OCI-LY7 (cell line): ENCODE results near the gene DRC7. TPM values are rescaled to one million over a fixed set of nuclear protein-coding genes. Genes with fewer than 3 reads are reported as not detected.

Experiments
- BruUV-seq: library from RNA; stranded (reverse); fragments of 400-500 nt; replicated peaks from 2 replicates; lab custom pipeline; 2021; lab: Mats Ljungman, UMichigan
- CTCF ChIA-PET: fragments of 300-600 bp; sonication (Branson Sonifier 250); formaldehyde crosslinking; loops from one replicate; lab custom pipeline; 2022; ENCODE audit warnings: antibody characterized with exemption; ENCODE audit not compliant: unreplicated experiment; lab: Charles Lee
- POLR2A ChIA-PET: fragments of 300-600 bp; sonication (Branson Sonifier 250); formaldehyde crosslinking; loops from one replicate; lab custom pipeline; 2022; ENCODE audit warnings: antibody characterized with exemption; lab: Charles Lee
- DNase-seq: peaks from one replicate; pipeline ENCODE4 v3.0.0-alpha.2; 2015; ENCODE audit warnings: low spot score
- H2AFZ ChIP-seq: fragments of 200-600 bp; sonication (generic), shearing (Covaris generic); 2 replicates; pipeline ENCODE4 v1.6.1; 2014; ENCODE audit warnings: mild to moderate bottlenecking, antibody characterized with exemption, low read length, moderate library complexity
- H3K27ac ChIP-seq: fragments of 200-600 bp; sonication (generic); 2 replicates; pipeline ENCODE4 v1.5.1; 2014; ENCODE audit warnings: mixed run types, low read depth, mild to moderate bottlenecking, moderate library complexity, low read length, inconsistent platforms; ENCODE audit not compliant: poor library complexity, severe bottlenecking
- H3K36me3 ChIP-seq: fragments of 200-600 bp; sonication (generic); 2 replicates; pipeline ENCODE4 v1.6.1; 2014; ENCODE audit warnings: mild to moderate bottlenecking, antibody characterized with exemption, low read length, moderate library complexity, mixed read lengths; ENCODE audit not compliant: insufficient read depth
- H3K4me1 ChIP-seq: fragments of 200-600 bp; sonication (generic); 2 replicates; pipeline ENCODE4 v1.5.1; 2014; ENCODE audit warnings: mild to moderate bottlenecking, low read length; ENCODE audit not compliant: insufficient read depth, poor library complexity, severe bottlenecking
- H3K4me2 ChIP-seq: fragments of 200-600 bp; sonication (generic); 2 replicates; pipeline ENCODE4 v1.6.1; 2014; ENCODE audit warnings: mild to moderate bottlenecking, low read length
- H3K4me3 ChIP-seq: fragments of 200-600 bp; sonication (generic); 2 replicates; pipeline ENCODE4 v1.5.1; 2014; ENCODE audit warnings: mild to moderate bottlenecking, low read depth, low read length; ENCODE audit not compliant: poor library complexity, severe bottlenecking
- H3K79me2 ChIP-seq: fragments of 200-600 bp; sonication (generic); 2 replicates; pipeline ENCODE4 v1.6.1; 2016; ENCODE audit warnings: low read depth, mild to moderate bottlenecking, low read length, moderate library complexity, mixed read lengths; ENCODE audit not compliant: insufficient read depth
- H3K9me2 ChIP-seq: fragments of 200-600 bp; sonication (generic); 2 replicates; pipeline ENCODE4 v1.6.1; 2016; ENCODE audit warnings: mild to moderate bottlenecking, low read length, mixed read lengths; ENCODE audit not compliant: insufficient read depth
- H3K9me3 ChIP-seq: fragments of 200-600 bp; sonication (generic); 2 replicates; pipeline ENCODE4 v1.6.1; 2014; ENCODE audit warnings: mild to moderate bottlenecking, mixed run types, low read length, mixed read lengths
- H4K20me1 ChIP-seq: fragments of 200-600 bp; sonication (generic); 2 replicates; pipeline ENCODE4 v1.6.1; 2014; ENCODE audit warnings: mild to moderate bottlenecking, antibody characterized with exemption, low read length, moderate library complexity, mixed read lengths; ENCODE audit not compliant: insufficient read depth
- CTCF ChIP-seq: fragments of 200-600 bp; sonication (generic); conservative IDR thresholded peaks from 2 replicates; pipeline ENCODE4 v1.5.1; 2014; ENCODE audit warnings: mild to moderate bottlenecking, antibody characterized with exemption, low read length, moderate library complexity, mixed read lengths
- EZH2phosphoT487 ChIP-seq: fragments of 200-600 bp; sonication (generic); IDR thresholded peaks from 2 replicates; pipeline ENCODE4 v1.6.1; 2018; ENCODE audit warnings: low read depth, borderline replicate concordance, mild to moderate bottlenecking, mixed run types, antibody characterized with exemption, low read length, moderate library complexity, mixed read lengths
- intact Hi-C: fragments of 100-400 bp; cut with micrococcal nuclease; formaldehyde crosslinking; loops from one replicate; pipeline ENCODE4 v1.10.0; 2022; ENCODE audit not compliant: unreplicated experiment
- total RNA-seq, 2 experiments: library from RNA; depleted of rRNA in 1 of 2; stranded (reverse); fragments of >200 nt in 1 of 2; shearing (Covaris generic) in 1 of 2; gene quantifications; 2 replicates each; pipeline ENCODE4 v1.2.3, GENCODE V29; 2014 to 2022

DRC7 gene
- total RNA-seq, 2 experiments from 2014 or later: 0.44 to 0.46 TPM

DNA sequence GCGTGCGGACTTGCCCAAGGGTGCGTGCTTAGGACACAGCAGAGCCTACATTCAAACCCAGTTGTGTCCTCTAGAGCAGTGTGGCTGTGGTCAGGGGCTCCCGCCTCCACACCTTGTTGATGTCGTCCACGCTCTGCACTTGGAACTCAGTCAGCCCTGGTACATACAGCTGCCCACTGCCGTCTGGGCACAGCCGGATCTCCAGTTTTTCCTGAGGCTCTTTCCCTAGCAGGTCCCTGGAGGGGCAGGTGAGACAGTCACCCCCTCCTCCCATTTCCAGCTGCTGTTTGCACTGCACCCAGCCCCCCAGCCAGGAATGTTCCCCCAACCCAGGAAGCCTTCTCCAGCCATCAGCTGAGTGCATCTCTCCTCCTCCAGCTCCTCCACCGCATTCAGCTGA is 66.7 kb downstream of the DRC7 start:
- Histone ChIP-seq H2AFZ (no peak overlapping the region), H3K79me2 (no peaks in the 10 kb centered on the region), H3K9me3 (no peaks in the 10 kb centered on the region), H3K4me2 (no peak overlapping the region), H3K4me1 (no peaks in the 10 kb centered on the region), H3K36me3 (peaks cover 2% of the 10 kb centered on the region; the same call in 1 of the 2 replicates), H4K20me1 (no peaks in the 10 kb centered on the region), H3K9me2 (no peaks in the 10 kb centered on the region), H3K27ac (no peak overlapping the region), H3K4me3 (no peak overlapping the region)
- POLR2A ChIA-PET: interaction anchor here (0.7 kb wide), 1 partner anchor 25 kb away, joined by 3 read pairs; no protein-coding TSS in a partner anchor
- TF ChIP-seq EZH2phosphoT487: no peak
- no peak for TF ChIP-seq CTCF
- intact Hi-C loops: no loop called here
- no TSS peak for BruUV-seq
- DNase-seq: no peak
- CTCF ChIA-PET: no interaction called here

GRCh38 chr16:57761957-57762356 is 67.4 kb downstream of the DRC7 start:
- intact Hi-C loops: no loop called here
- Histone ChIP-seq H4K20me1 (no peaks in the 10 kb centered on the region), H3K36me3 (no peaks in the 10 kb centered on the region), H3K79me2 (no peaks in the 10 kb centered on the region), H3K4me3 (no peak overlapping the region), H3K9me2 (no peaks in the 10 kb centered on the region), H3K27ac (no peak overlapping the region), H3K9me3 (no peaks in the 10 kb centered on the region), H3K4me1 (no peaks in the 10 kb centered on the region), H3K4me2 (no peak overlapping the region), H2AFZ (no peak overlapping the region)
- ChIA-PET CTCF (no interaction called here), POLR2A (interaction anchor here (0.7 kb wide), 1 partner anchor 26 kb away, joined by 3 read pairs; no protein-coding TSS in a partner anchor)
- DNase-seq: no peak
- BruUV-seq: no TSS peak
- no peak for TF ChIP-seq EZH2phosphoT487
- no peak for TF ChIP-seq CTCF

DNA sequence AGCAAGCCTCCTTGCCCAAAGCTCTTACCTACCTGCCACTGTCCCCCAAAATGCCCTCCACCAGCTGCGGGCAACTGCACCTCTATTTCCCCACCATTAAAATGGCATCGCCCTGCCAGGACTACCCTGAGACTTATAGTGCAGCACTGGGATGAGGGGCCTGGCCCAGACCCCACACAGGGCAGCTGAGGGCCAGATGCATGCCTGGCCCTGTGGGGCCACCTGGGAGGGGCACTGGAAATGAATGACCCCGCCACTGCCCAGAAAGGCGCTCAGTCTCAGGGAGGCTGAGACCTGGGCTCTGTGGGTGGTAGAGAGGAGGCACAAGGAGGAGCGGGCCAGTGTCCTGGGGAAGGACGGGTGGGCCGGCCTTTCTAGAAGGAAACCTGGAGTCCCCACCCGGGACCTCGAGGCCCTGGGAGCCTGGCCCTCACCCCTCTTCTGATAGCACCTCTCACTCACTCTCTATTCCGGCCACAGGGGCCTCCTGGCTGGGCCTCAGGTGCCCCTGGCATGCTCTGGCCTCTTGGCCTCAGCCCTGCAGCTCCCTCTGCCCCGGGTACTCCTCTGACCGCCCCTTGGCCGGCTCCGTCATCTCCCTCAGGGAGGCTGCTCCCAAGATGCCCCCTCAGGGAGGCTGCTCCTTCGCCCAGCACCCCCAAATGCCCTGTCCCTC is 67.9 kb downstream of the DRC7 start:
- H4K20me1 ChIP-seq: no peaks in the 10 kb centered on the region
- H3K4me1 ChIP-seq: no peaks in the 10 kb centered on the region
- no peaks in the 10 kb centered on the region for H3K9me2 ChIP-seq
- ChIA-PET POLR2A (no interaction called here), CTCF (no interaction called here)
- H3K79me2 ChIP-seq: no peaks in the 10 kb centered on the region
- no peak for TF ChIP-seq CTCF
- no peak for TF ChIP-seq EZH2phosphoT487
- no peaks in the 10 kb centered on the region for H3K9me3 ChIP-seq
- H3K4me3 ChIP-seq: no peak overlapping the region
- H2AFZ ChIP-seq: no peak overlapping the region
- intact Hi-C loops: no loop called here
- DNase-seq: no peak
- H3K4me2 ChIP-seq: no peak overlapping the region
- no peaks in the 10 kb centered on the region for H3K36me3 ChIP-seq
- no TSS peak for BruUV-seq
- H3K27ac ChIP-seq: no peak overlapping the region
